RWPE1 (cell line): ENCODE data around the gene DDRGK1.

Experiments
- CTCF ChIA-PET: fragments of 350-600 bp; sonication (Branson Sonifier 250); formaldehyde crosslinking; extraction: SDS; loops from one replicate; lab custom pipeline; 2021; lab: Yijun Ruan, JAX
- POLR2A ChIA-PET: fragments of 400-600 bp; formaldehyde crosslinking; extraction: SDS; loops from one replicate; lab custom pipeline; 2020; ENCODE audit warnings: antibody characterized with exemption; ENCODE audit not compliant: low non-redundant PET; lab: Yijun Ruan, JAX
- DNase-seq: peaks from one replicate; pipeline ENCODE4 v3.0.0; 2012; ENCODE audit warnings: low spot score
- H3K27ac ChIP-seq: fragments of 450-650 bp; 2 replicates; pipeline ENCODE4 v1.5.1; 2017
- CTCF ChIP-seq: fragments of 450-650 bp; conservative IDR thresholded peaks from 2 replicates; pipeline ENCODE4 v1.5.1; 2017; ENCODE audit warnings: low read depth, mild to moderate bottlenecking

DDRGK1 gene

GRCh38 chr20:3209946-3210317 lies 5.5 kb upstream of the DDRGK1 start:
- ChIA-PET CTCF (interaction anchor here (0.6 to 2.0 kb wide), 3 partner anchors 31 to 1749 kb away, joined by 3 to 5 read pairs (median 4); no protein-coding TSS in a partner anchor), POLR2A (no interaction called here)
- no peak for TF ChIP-seq CTCF
- DNase-seq: no peak
- peak overlapping the region; percentile 87 for H3K27ac ChIP-seq

GRCh38 chr20:3209257-3209945 lies 4.9 kb upstream of the DDRGK1 start, which contains the start of gene ITPA:
Gene ITPA (plus strand): TSS chr20:3209498. CDS start chr20:3209552, 54 bp downstream.
- TF ChIP-seq CTCF: no peak
- CTCF ChIA-PET: interaction anchor here (0.6 to 2.0 kb wide), 3 partner anchors 31 to 45 kb away, joined by 3 to 4 read pairs (median 3); no protein-coding TSS in a partner anchor
- H3K27ac ChIP-seq: peak within 1 kb of the TSS; percentile 87
- POLR2A ChIA-PET: interaction anchor here (1.7 kb wide), 1 partner anchor 30 kb away, joined by 5 read pairs; the partner anchor contains the start of gene SLC4A11
- no peak for DNase-seq

- POLR2A ChIA-PET: interaction anchor here (1.7 kb wide), 1 partner anchor 31 kb away, joined by 5 read pairs; the partner anchor contains the start of gene SLC4A11
- no peak for DNase-seq
- CTCF ChIA-PET: interaction anchor here (0.7 to 1.0 kb wide), 2 partner anchors 46 to 107 kb away, joined by 3 read pairs; no protein-coding TSS in a partner anchor
Measured at GRCh38 chr20:3208786-3209256, 4.3 kb upstream of the DDRGK1 start.

GRCh38 chr20:3203315-3204123 lies 963 bp downstream of the DDRGK1 start:
- peak overlapping the region; percentile 88 for H3K27ac ChIP-seq
- CTCF ChIA-PET: interaction anchor here (0.6 to 1.0 kb wide), 8 partner anchors 14 to 463 kb away, joined by 3 to 5 read pairs (median 3); no protein-coding TSS in a partner anchor
- POLR2A ChIA-PET: interaction anchor here (1.0 kb wide), 1 partner anchor 22 kb away, joined by 3 read pairs; no protein-coding TSS in a partner anchor
- DNase-seq: no peak
- TF ChIP-seq CTCF: no peak

More at GRCh38 chr20:3208786-3209256, 4.3 kb upstream of the DDRGK1 start:
- no peak for TF ChIP-seq CTCF
- H3K27ac ChIP-seq: peak overlapping the region; percentile 87

- H3K27ac ChIP-seq: peak overlapping the region; percentile 88
- TF ChIP-seq CTCF: no peak
- ChIA-PET POLR2A (no interaction called here), CTCF (interaction anchor here (0.7 to 1.0 kb wide), 3 partner anchors 15 to 37 kb away, joined by 3 read pairs; no protein-coding TSS in a partner anchor)
- DNase-seq: no peak
Measured at GRCh38 chr20:3202965-3203314, 1.5 kb downstream of the DDRGK1 start.
